Naive thymus-derived CD4-positive, alpha-beta T cell (primary cell): ENCODE data around the gene ABHD14A. TPM values are rescaled to one million over a fixed set of nuclear protein-coding genes. Genes with fewer than 3 reads are reported as not detected.

Experiments
- ATAC-seq: fragments of 150-1000 bp; cut with Tn5 transposase; 2 replicates; pipeline ENCODE4 v1.10.0; 2021; ENCODE audit warnings: mild to moderate bottlenecking, moderate library complexity
- CTCF ChIA-PET: fragments of 350-600 bp; sonication (Branson Sonifier 250); formaldehyde crosslinking; loops from one replicate; lab custom pipeline; 2021; ENCODE audit warnings: antibody characterized with exemption; lab: Charles Lee
- POLR2A ChIA-PET: fragments of 350-600 bp; sonication (Branson Sonifier 250); formaldehyde crosslinking; loops from one replicate; lab custom pipeline; 2021; ENCODE audit warnings: antibody characterized with exemption, inconsistent platforms; lab: Charles Lee
- DNase-seq, 9 donors: peaks; one replicate each; pipeline versions ENCODE4 v3.0.0 to v3.0.0-alpha.2; 2020 to 2022; ENCODE audit warnings: mixed read lengths in 1 of 9
- H3K27ac ChIP-seq: one replicate; pipeline ENCODE4 v1.7.0; 2013; ENCODE audit warnings: mild to moderate bottlenecking, low read depth, low read length, moderate library complexity
- H3K27me3 ChIP-seq, 2 donors: one replicate each; pipeline ENCODE4 v1.7.0; 2013; ENCODE audit warnings: low read length in 2 of 2, mild to moderate bottlenecking in 2 of 2, moderate library complexity in 2 of 2; ENCODE audit not compliant: control insufficient read depth in 2 of 2, insufficient read depth in 2 of 2
- H3K36me3 ChIP-seq, 3 experiments: 1 replicate in 2 of 3; 2 replicates in 1 of 3; pipeline ENCODE4 v1.7.0; 2013; ENCODE audit warnings: low read length in 3 of 3, mild to moderate bottlenecking in 3 of 3, moderate library complexity in 1 of 3; ENCODE audit not compliant: insufficient read depth in 3 of 3, control insufficient read depth in 2 of 3
- H3K4me1 ChIP-seq, 2 donors: one replicate each; pipeline ENCODE4 v1.7.0; 2013; ENCODE audit warnings: low read length in 2 of 2, mild to moderate bottlenecking in 2 of 2, moderate library complexity in 1 of 2; ENCODE audit not compliant: control insufficient read depth in 2 of 2, insufficient read depth in 2 of 2
- H3K4me3 ChIP-seq: 2 replicates; pipeline ENCODE4 v1.7.0; 2013; ENCODE audit warnings: mild to moderate bottlenecking, low read length
- H3K9me3 ChIP-seq, 3 experiments: 1 replicate in 2 of 3; 2 replicates in 1 of 3; pipeline ENCODE4 v1.7.0; 2013; ENCODE audit warnings: low read length in 3 of 3; ENCODE audit not compliant: control insufficient read depth in 2 of 3
- H3K27ac Mint-ChIP-seq, 9 donors: one replicate each; pipeline ENCODE4 v1.8.0; 2020 to 2022; ENCODE audit warnings: mixed read lengths in 9 of 9, mild to moderate bottlenecking in 8 of 9, moderate library complexity in 5 of 9, inconsistent platforms in 2 of 9
- H3K27me3 Mint-ChIP-seq, 5 donors: one replicate each; pipeline ENCODE4 v1.8.0; 2021 to 2022; ENCODE audit warnings: mixed read lengths in 5 of 5, mild to moderate bottlenecking in 1 of 5
- H3K36me3 Mint-ChIP-seq, 5 donors: one replicate each; pipeline ENCODE4 v1.8.0; 2020 to 2022; ENCODE audit warnings: mixed read lengths in 5 of 5, mild to moderate bottlenecking in 3 of 5, inconsistent platforms in 1 of 5
- H3K4me1 Mint-ChIP-seq, 7 donors: one replicate each; pipeline ENCODE4 v1.8.0; 2020 to 2022; ENCODE audit warnings: mixed read lengths in 7 of 7, mild to moderate bottlenecking in 3 of 7, inconsistent platforms in 1 of 7
- H3K4me3 Mint-ChIP-seq, 10 donors: one replicate each; pipeline ENCODE4 v1.8.0; 2020 to 2022; ENCODE audit warnings: mild to moderate bottlenecking in 10 of 10, mixed read lengths in 10 of 10, moderate library complexity in 6 of 10, inconsistent platforms in 2 of 10
- H3K9me3 Mint-ChIP-seq, 11 donors: one replicate each; pipeline ENCODE4 v1.8.0; 2020 to 2022; ENCODE audit warnings: mixed read lengths in 11 of 11, mild to moderate bottlenecking in 4 of 11, inconsistent platforms in 1 of 11, moderate library complexity in 1 of 11
- intact Hi-C, 2 donors: fragments of 100-400 bp; cut with micrococcal nuclease; formaldehyde crosslinking; loops; one replicate each; pipeline ENCODE4 v1.15.1; 2023
- polyA plus RNA-seq, 2 donors: library from polyadenylated mRNA; unstranded; fragments of 300-500 nt; fragmentation: Illumina TruSeq; gene quantifications; one replicate each; pipeline ENCODE4 v1.2.3, GENCODE V29; 2021
- total RNA-seq, 6 experiments: library from RNA in 5 of 6; stranded (reverse) in 5 of 6; gene quantifications; 1 replicate in 5 of 6; 2 replicates in 1 of 6; pipeline ENCODE4 v1.2.3 and lab custom pipeline; 2021 to 2026

The ABHD14A gene
- total and polyA plus RNA-seq, 7 experiments from 2014 or later = 9.9 to 96.9 (median 21.6) TPM

DNA sequence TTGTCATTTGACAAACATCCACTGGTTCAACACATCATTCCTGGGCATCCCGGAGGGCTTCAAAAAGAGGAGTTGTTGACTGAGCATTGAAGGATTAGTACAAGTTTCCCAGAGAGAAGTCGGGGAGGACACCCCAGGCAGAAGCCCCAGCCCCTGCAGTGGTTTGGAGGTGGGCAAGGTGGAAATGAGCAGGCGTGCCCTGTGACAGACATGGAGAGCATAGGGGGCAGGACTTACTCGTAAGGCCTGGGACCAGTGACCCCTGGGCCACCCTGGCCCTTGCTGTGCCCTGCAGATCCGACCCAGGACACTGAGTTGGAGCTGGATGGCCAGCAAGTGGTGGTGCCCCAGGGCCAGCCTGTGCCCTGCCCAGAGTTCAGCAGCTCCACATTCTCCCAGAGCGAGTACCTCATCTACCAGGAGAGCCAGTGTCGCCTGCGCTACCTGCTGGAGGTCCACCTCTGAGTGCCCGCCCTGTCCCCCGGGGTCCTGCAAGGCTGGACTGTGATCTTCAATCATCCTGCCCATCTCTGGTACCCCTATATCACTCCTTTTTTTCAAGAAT is 26.8 kb upstream of the ABHD14A start:
- intact Hi-C loops = no loop called here
- no peak overlapping the region for H3K27ac Mint-ChIP-seq
- H3K4me1 Mint-ChIP-seq = peaks cover 0 to 5% (median under 1%) of the 10 kb centered on the region in 7 donors
- H3K4me1 ChIP-seq = peaks cover under 1 to 3% of the 10 kb centered on the region in 2 donors
- ATAC-seq (no peak), DNase-seq (peak in 1 of 9 donors; percentile 4)
- POLR2A ChIA-PET = no interaction called here
- no peak overlapping the region for H3K4me3 Mint-ChIP-seq
- peaks cover 3 to 12% (median 7%) of the 10 kb centered on the region in 5 donors for H3K27me3 Mint-ChIP-seq
- H3K9me3 Mint-ChIP-seq = no peaks in the 10 kb centered on the region
- no peaks in the 10 kb centered on the region for H3K36me3 ChIP-seq
- peaks cover 0 to 6% (median 0%) of the 10 kb centered on the region in 5 donors for H3K36me3 Mint-ChIP-seq
- no peak overlapping the region for H3K27ac ChIP-seq
- H3K27me3 ChIP-seq = no peaks in the 10 kb centered on the region
- CTCF ChIA-PET = no interaction called here
- no peak overlapping the region for H3K4me3 ChIP-seq
- no peaks in the 10 kb centered on the region for H3K9me3 ChIP-seq

- Histone ChIP-seq H3K27ac (no peak overlapping the region), H3K36me3 (no peaks in the 10 kb centered on the region), H3K9me3 (no peaks in the 10 kb centered on the region), H3K4me1 (no peaks in the 10 kb centered on the region), H3K27me3 (no peaks in the 10 kb centered on the region), H3K4me3 (no peak overlapping the region)
- DNase-seq (no peak), ATAC-seq (no peak)
- H3K27me3 Mint-ChIP-seq = peaks cover 13 to 22% (median 17%) of the 10 kb centered on the region in 5 donors
- H3K4me1 Mint-ChIP-seq = peaks cover 0 to 8% (median 0%) of the 10 kb centered on the region in 7 donors
- ChIA-PET POLR2A (no interaction called here), CTCF (no interaction called here)
- no peak overlapping the region for H3K27ac Mint-ChIP-seq
- H3K4me3 Mint-ChIP-seq = no peak overlapping the region
- peaks cover 0 to 6% (median 0%) of the 10 kb centered on the region in 5 donors for H3K36me3 Mint-ChIP-seq
- no peaks in the 10 kb centered on the region for H3K9me3 Mint-ChIP-seq
- intact Hi-C loops = no loop called here
Measured at GRCh38 chr3:51949121-51949520, 25.7 kb upstream of the ABHD14A start.

- H3K27me3 Mint-ChIP-seq = peaks cover 16 to 35% (median 21%) of the 10 kb centered on the region in 5 donors
- H3K9me3 Mint-ChIP-seq = no peaks in the 10 kb centered on the region
- H3K27ac Mint-ChIP-seq = no peak overlapping the region
Measured at GRCh38 chr3:51950899-51951298, 24.0 kb upstream of the ABHD14A start.

GRCh38 chr3:51953445-51953844 is 21.4 kb upstream of the ABHD14A start:
- H3K27me3 ChIP-seq = peaks cover 3 to 4% of the 10 kb centered on the region in 2 donors
- Mint-ChIP-seq H3K4me1 (peaks cover 0 to 6% (median 4%) of the 10 kb centered on the region in 7 donors), H3K9me3 (no peaks in the 10 kb centered on the region), H3K36me3 (peaks cover 0 to 7% (median 3%) of the 10 kb centered on the region in 5 donors), H3K27me3 (peaks cover 16 to 47% (median 21%) of the 10 kb centered on the region in 5 donors), H3K27ac (no peak overlapping the region), H3K4me3 (no peak overlapping the region)
- ChIA-PET POLR2A (interaction anchor here (0.7 to 1.6 kb wide), 3 partner anchors 11 to 1503 kb away, joined by 3 to 5 read pairs (median 3); partner anchors contain the start of gene PCBP4), CTCF (interaction anchor here (1.0 kb wide), 1 partner anchor 21 kb away, joined by 6 read pairs; the partner anchor contains the start of gene ABHD14A)
- ATAC-seq (peak; percentile 63), DNase-seq (no peak)
- H3K27ac ChIP-seq = no peak overlapping the region
- intact Hi-C loops = no loop called here
- no peaks in the 10 kb centered on the region for H3K36me3 ChIP-seq
- H3K4me3 ChIP-seq = no peak overlapping the region
- H3K9me3 ChIP-seq = no peaks in the 10 kb centered on the region
- H3K4me1 ChIP-seq = peaks cover 0 to 7% of the 10 kb centered on the region in 2 donors

More at GRCh38 chr3:51950899-51951298, 24.0 kb upstream of the ABHD14A start:
- Histone ChIP-seq H3K36me3 (no peaks in the 10 kb centered on the region), H3K4me1 (no peaks in the 10 kb centered on the region), H3K27ac (no peak overlapping the region), H3K4me3 (no peak overlapping the region), H3K27me3 (peaks cover 0 to 3% of the 10 kb centered on the region in 2 donors), H3K9me3 (no peaks in the 10 kb centered on the region)
- ChIA-PET CTCF (interaction anchor here (0.6 kb wide), 1 partner anchor 1154 kb away, joined by 4 read pairs; no protein-coding TSS in a partner anchor), POLR2A (interaction anchor here (0.7 to 1.3 kb wide), 2 partner anchors 19 to 133 kb away, joined by 3 to 4 read pairs; no protein-coding TSS in a partner anchor)
- no peak overlapping the region for H3K4me3 Mint-ChIP-seq
- DNase-seq (no peak), ATAC-seq (no peak)
- H3K4me1 Mint-ChIP-seq = peaks cover 0 to 5% (median 0%) of the 10 kb centered on the region in 7 donors
- intact Hi-C loops = no loop called here
- peaks cover 0 to 6% (median 0%) of the 10 kb centered on the region in 5 donors for H3K36me3 Mint-ChIP-seq

- H3K4me3 ChIP-seq = no peak overlapping the region
- H3K27ac Mint-ChIP-seq = no peak overlapping the region
- no peaks in the 10 kb centered on the region for H3K9me3 ChIP-seq
- peaks cover 0 to 6% (median 4%) of the 10 kb centered on the region in 7 donors for H3K4me1 Mint-ChIP-seq
- no peak overlapping the region for H3K27ac ChIP-seq
- H3K27me3 ChIP-seq = peaks cover 3 to 4% of the 10 kb centered on the region in 2 donors
- intact Hi-C loops = no loop called here
- H3K4me3 Mint-ChIP-seq = peak overlapping the region in 7 of 10 donors; percentile 4 to 76 (median 37)
- DNase-seq (no peak), ATAC-seq (no peak)
- H3K4me1 ChIP-seq = peaks cover 0 to 7% of the 10 kb centered on the region in 2 donors
- peaks cover 0 to 3% (median 0%) of the 10 kb centered on the region in 3 experiments for H3K36me3 ChIP-seq
- H3K27me3 Mint-ChIP-seq = peaks cover 16 to 47% (median 21%) of the 10 kb centered on the region in 5 donors
- POLR2A ChIA-PET = interaction anchor here (1.0 to 1.6 kb wide), 2 partner anchors 11 to 13 kb away, joined by 3 read pairs; partner anchors contain the start of gene PCBP4
- H3K9me3 Mint-ChIP-seq = no peaks in the 10 kb centered on the region
- CTCF ChIA-PET = no interaction called here
- peaks cover 0 to 6% (median 4%) of the 10 kb centered on the region in 5 donors for H3K36me3 Mint-ChIP-seq
Measured at GRCh38 chr3:51954105-51954504, 20.8 kb upstream of the ABHD14A start.

- H3K36me3 ChIP-seq = peaks cover 0 to 3% (median 0%) of the 10 kb centered on the region in 3 experiments
- H3K4me3 ChIP-seq = no peak overlapping the region
- CTCF ChIA-PET = no interaction called here
- H3K4me1 ChIP-seq = peaks cover 0 to 7% of the 10 kb centered on the region in 2 donors
- H3K4me3 Mint-ChIP-seq = peak overlapping the region in 6 of 10 donors; percentile 13 to 76 (median 44)
- H3K4me1 Mint-ChIP-seq = peaks cover 0 to 6% (median 4%) of the 10 kb centered on the region in 7 donors
- no peaks in the 10 kb centered on the region for H3K9me3 ChIP-seq
- H3K27ac Mint-ChIP-seq = no peak overlapping the region
- intact Hi-C loops = no loop called here
- no peak for ATAC-seq
- DNase-seq = no peak
- H3K27ac ChIP-seq = no peak overlapping the region
- peaks cover 0 to 6% (median 4%) of the 10 kb centered on the region in 5 donors for H3K36me3 Mint-ChIP-seq
- H3K27me3 ChIP-seq = peaks cover 3 to 4% of the 10 kb centered on the region in 2 donors
- H3K9me3 Mint-ChIP-seq = no peaks in the 10 kb centered on the region
- peaks cover 16 to 47% (median 21%) of the 10 kb centered on the region in 5 donors for H3K27me3 Mint-ChIP-seq
- POLR2A ChIA-PET = interaction anchor here (1.0 to 1.6 kb wide), 2 partner anchors 12 to 13 kb away, joined by 3 read pairs; partner anchors contain the start of gene PCBP4
Measured at GRCh38 chr3:51954713-51955112, 20.2 kb upstream of the ABHD14A start.
